Activated naive CD4-positive, alpha-beta T cell treated with anti-CD3 and anti-CD28 coated beads, Interleukin-2, amount 10 ng/mL, durations not matched to agents 7 days and 5 days (primary cell): ENCODE results near the gene AK9.
"Not testable (repeated sequence)": the region's sequence is repeated elsewhere in the genome, so short reads cannot be mapped to it uniquely, and the experiment has no call there.

ENCODE experiments used
- CTCF ChIA-PET: fragments of 350-600 bp; sonication (Branson Sonifier 250); formaldehyde crosslinking; loops from one replicate; lab custom pipeline; 2021; ENCODE audit warnings: antibody characterized with exemption; lab: Charles Lee
- DNase-seq: peaks from one replicate; pipeline ENCODE4 v3.0.0-alpha.2; 2020
- H3K27ac Mint-ChIP-seq: one replicate; pipeline ENCODE4 v1.8.0; 2021; ENCODE audit warnings: mild to moderate bottlenecking, moderate library complexity, mixed read lengths
- H3K27me3 Mint-ChIP-seq: one replicate; pipeline ENCODE4 v1.8.0; 2021; ENCODE audit warnings: mild to moderate bottlenecking, mixed read lengths
- H3K36me3 Mint-ChIP-seq: one replicate; pipeline ENCODE4 v1.8.0; 2021; ENCODE audit warnings: mixed read lengths
- H3K4me1 Mint-ChIP-seq: one replicate; pipeline ENCODE4 v1.8.0; 2021; ENCODE audit warnings: mixed read lengths
- H3K4me3 Mint-ChIP-seq: one replicate; pipeline ENCODE4 v1.8.0; 2021; ENCODE audit warnings: mild to moderate bottlenecking, moderate library complexity, mixed read lengths
- H3K9me3 Mint-ChIP-seq: one replicate; pipeline ENCODE4 v1.8.0; 2021; ENCODE audit warnings: mixed read lengths

The AK9 gene

DNA sequence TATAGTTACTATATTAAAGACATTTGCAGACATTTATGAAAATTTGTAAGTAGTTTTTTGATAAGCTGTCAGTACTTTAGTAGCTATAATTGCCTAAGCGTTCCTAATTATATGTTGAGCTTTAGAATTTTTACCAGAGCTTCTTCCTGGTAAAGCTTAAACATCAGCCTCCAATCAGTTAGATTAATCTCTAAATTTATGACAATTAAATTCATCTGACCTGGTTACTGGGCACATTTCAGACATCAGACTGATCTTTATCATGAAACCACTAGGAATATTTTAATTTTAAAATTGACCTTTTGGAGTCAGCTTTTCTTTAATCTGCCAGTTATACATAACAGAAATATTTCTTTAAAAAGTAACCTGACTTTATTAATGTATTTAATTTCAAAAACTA lies 23.6 kb upstream of the AK9 start:
- H3K4me1 Mint-ChIP-seq: no peaks in the 10 kb centered on the region
- DNase-seq: no peak
- H3K4me3 Mint-ChIP-seq: no peak overlapping the region
- H3K9me3 Mint-ChIP-seq: peaks cover under 1% of the 10 kb centered on the region
- no peak overlapping the region for H3K27ac Mint-ChIP-seq
- no peaks in the 10 kb centered on the region for H3K27me3 Mint-ChIP-seq
- CTCF ChIA-PET: interaction anchor here (1.5 kb wide), 1 partner anchor 9 kb away, joined by 4 read pairs; no protein-coding TSS in a partner anchor
- no peaks in the 10 kb centered on the region for H3K36me3 Mint-ChIP-seq

- Mint-ChIP-seq H3K27me3 (no peaks in the 10 kb centered on the region), H3K36me3 (no peaks in the 10 kb centered on the region), H3K9me3 (peaks cover 2% of the 10 kb centered on the region), H3K4me3 (no peak overlapping the region), H3K4me1 (no peaks in the 10 kb centered on the region), H3K27ac (no peak overlapping the region)
- CTCF ChIA-PET: interaction anchor here (1.5 kb wide), 1 partner anchor 9 kb away, joined by 4 read pairs; no protein-coding TSS in a partner anchor
- DNase-seq: no peak
Measured at GRCh38 chr6:109714166-109714565, 23.2 kb upstream of the AK9 start.

DNA sequence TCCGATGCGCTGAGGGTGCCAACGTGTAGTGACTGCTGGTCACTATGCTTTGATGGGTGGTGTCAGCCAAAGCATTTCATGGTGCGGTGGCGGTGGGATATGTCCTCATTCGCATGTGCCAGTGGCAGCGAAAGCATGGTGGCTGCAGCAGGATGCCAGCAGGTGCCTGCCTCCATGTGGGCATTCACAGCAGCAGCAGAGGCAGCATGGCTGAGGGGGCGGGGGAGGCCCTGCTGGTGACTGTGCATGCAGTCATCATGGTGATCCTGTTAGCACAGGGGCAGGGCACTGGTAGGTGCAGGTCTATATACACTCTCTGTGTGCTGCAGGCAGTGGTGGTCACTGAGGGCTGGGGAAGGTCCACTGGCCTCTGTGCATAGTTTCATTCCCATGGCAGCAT lies 22.1 kb upstream of the AK9 start:
- Mint-ChIP-seq H3K36me3 (no peaks in the 10 kb centered on the region), H3K27ac (no peak overlapping the region), H3K4me3 (no peak overlapping the region), H3K4me1 (no peaks in the 10 kb centered on the region), H3K9me3 (peaks cover 2% of the 10 kb centered on the region), H3K27me3 (no peaks in the 10 kb centered on the region)
- DNase-seq: no peak
- CTCF ChIA-PET: interaction anchor here (0.6 to 3.8 kb wide), 2 partner anchors 327 to 1596 kb away, joined by 3 to 15 read pairs; no protein-coding TSS in a partner anchor

DNA sequence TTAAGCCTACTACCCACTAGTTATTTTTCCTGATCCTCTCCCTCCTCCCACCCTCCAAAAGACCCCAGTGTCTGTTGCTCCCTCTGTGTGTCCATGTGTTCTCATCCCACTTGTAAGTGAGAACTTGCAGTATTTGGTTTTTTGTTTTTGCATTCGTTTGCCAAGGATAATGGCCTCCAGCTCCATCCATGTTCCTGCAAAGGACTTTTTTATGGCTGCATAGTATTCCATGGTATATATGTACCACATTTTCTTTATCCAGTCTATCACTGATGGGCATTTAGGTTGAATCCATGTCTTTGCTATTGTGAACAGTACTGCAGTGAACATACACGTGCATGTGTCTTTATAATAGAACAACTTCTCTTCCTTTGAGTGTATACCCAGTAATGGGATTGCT lies 17.1 kb upstream of the AK9 start:
- H3K36me3 Mint-ChIP-seq, H3K27me3 Mint-ChIP-seq, H3K4me3 Mint-ChIP-seq, DNase-seq, CTCF ChIA-PET, H3K9me3 Mint-ChIP-seq, H3K4me1 Mint-ChIP-seq, H3K27ac Mint-ChIP-seq: not testable (repeated sequence)

DNA sequence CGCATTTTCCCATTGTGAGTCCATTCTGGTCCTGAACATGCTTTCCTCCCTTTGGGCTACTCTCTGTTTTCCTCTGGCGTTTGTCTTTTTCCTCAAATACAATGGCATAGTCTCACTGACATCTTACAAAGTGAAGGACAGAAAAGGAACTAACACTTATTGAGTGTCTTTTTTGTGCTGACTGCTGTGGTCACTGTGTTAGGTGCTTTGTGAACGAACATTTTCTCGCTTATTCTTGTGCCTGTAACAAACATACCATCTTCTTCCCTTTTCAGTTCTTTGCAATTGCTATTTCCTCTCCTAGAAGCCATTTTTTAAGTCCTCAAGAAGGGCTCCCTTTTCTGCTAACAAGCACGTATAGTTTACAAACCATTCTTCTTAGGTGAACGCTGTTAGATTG lies 15.5 kb upstream of the AK9 start:
- Mint-ChIP-seq H3K27me3 (no peaks in the 10 kb centered on the region), H3K9me3 (peaks cover 2% of the 10 kb centered on the region), H3K4me3 (no peak overlapping the region), H3K36me3 (no peaks in the 10 kb centered on the region), H3K27ac (no peak overlapping the region), H3K4me1 (peaks cover 2% of the 10 kb centered on the region)
- no peak for DNase-seq
- CTCF ChIA-PET: interaction anchor here (7.7 kb wide), 1 partner anchor 334 kb away, joined by 225 read pairs; no protein-coding TSS in a partner anchor

- Mint-ChIP-seq H3K9me3 (peaks cover 2% of the 10 kb centered on the region), H3K36me3 (no peaks in the 10 kb centered on the region), H3K4me3 (no peak overlapping the region), H3K27ac (no peak overlapping the region), H3K4me1 (peaks cover 2% of the 10 kb centered on the region), H3K27me3 (no peaks in the 10 kb centered on the region)
- CTCF ChIA-PET: interaction anchor here (0.5 to 7.7 kb wide), 15 partner anchors 10 to 687 kb away, joined by 3 to 225 read pairs (median 4); partner anchors contain the start of genes AK9 and FIG4
- DNase-seq: peak; percentile 85
Measured at GRCh38 chr6:109705258-109705657, 14.3 kb upstream of the AK9 start.

GRCh38 chr6:109702791-109703190 lies 11.8 kb upstream of the AK9 start:
- Mint-ChIP-seq H3K27me3 (no peaks in the 10 kb centered on the region), H3K4me3 (no peak overlapping the region), H3K27ac (no peak overlapping the region), H3K36me3 (no peaks in the 10 kb centered on the region), H3K4me1 (peaks cover 2% of the 10 kb centered on the region), H3K9me3 (no peaks in the 10 kb centered on the region)
- no peak for DNase-seq
- CTCF ChIA-PET: interaction anchor here (0.6 to 7.7 kb wide), 3 partner anchors 11 to 338 kb away, joined by 3 to 225 read pairs (median 6); partner anchors contain the start of genes AK9 and FIG4

DNA sequence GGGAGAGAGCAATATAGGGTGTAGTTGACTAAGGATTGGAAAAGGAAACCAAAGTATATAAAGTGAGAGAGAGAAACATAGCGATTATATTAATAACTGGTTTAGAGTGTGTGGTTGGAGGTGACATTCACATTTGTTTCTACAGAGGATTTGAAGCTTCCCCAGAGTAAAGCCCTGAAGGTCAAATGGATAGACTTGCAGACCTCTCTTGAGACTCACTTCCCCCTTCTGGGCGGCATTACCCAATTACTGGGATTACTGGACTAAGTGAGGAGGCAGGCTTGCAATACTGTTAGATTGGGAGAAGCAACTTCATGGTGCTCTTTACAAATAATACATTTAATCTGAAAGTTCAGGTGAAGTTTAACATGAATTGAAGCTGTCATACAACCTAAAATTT lies 10.8 kb upstream of the AK9 start:
- Mint-ChIP-seq H3K4me3 (no peak overlapping the region), H3K36me3 (no peaks in the 10 kb centered on the region), H3K9me3 (no peaks in the 10 kb centered on the region), H3K4me1 (peaks cover 2% of the 10 kb centered on the region), H3K27ac (no peak overlapping the region), H3K27me3 (no peaks in the 10 kb centered on the region)
- DNase-seq: no peak
- CTCF ChIA-PET: interaction anchor here (0.7 to 7.7 kb wide), 4 partner anchors 10 to 339 kb away, joined by 3 to 225 read pairs (median 4); partner anchors contain the start of genes AK9 and FIG4

DNA sequence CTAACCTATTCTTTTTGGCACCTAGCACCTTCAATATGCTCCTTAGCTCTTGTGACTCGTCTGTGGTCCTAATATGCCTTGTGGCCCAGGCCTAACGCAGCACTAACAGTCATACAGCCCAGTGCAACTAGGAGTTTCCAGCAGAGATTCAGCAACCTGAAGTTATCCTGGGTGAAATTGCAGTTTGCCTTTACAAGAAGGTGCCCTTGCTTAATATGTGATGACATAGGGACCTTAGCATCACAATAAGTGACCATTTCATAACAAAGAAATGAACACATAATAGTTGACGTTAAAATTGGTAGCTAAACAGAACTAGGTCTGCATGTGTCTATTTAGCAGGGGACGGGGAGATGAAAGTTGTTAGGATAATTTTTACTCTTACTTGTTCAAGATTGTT lies 10.2 kb upstream of the AK9 start:
- DNase-seq: no peak
- H3K27ac Mint-ChIP-seq: no peak overlapping the region
- H3K27me3 Mint-ChIP-seq: no peaks in the 10 kb centered on the region
- peaks cover 2% of the 10 kb centered on the region for H3K4me1 Mint-ChIP-seq
- H3K9me3 Mint-ChIP-seq: no peaks in the 10 kb centered on the region
- H3K4me3 Mint-ChIP-seq: no peak overlapping the region
- peaks cover 1% of the 10 kb centered on the region for H3K36me3 Mint-ChIP-seq
- CTCF ChIA-PET: interaction anchor here (0.7 to 7.7 kb wide), 4 partner anchors 60 to 352 kb away, joined by 3 to 225 read pairs (median 3); no protein-coding TSS in a partner anchor

DNA sequence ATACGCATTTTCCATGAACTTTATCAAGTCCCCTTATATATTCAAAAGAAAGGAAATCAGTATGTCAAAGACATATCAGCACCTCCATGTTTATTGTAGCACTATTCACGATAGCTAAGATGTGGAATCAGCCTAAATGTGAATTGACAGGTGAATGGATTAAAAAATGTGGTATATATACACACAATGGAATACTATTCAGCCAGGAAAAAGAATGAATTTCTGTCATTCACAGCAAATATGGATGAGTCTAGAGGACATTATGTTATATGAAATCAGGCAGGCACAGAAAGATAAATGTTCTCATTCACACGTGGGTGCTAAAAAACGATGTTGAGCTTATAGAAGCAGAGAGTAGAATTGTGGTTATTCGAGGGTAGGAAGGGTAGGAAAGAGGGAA lies 5.4 kb upstream of the AK9 start:
- no peak overlapping the region for H3K4me3 Mint-ChIP-seq
- H3K4me1 Mint-ChIP-seq: peaks cover 16% of the 10 kb centered on the region
- no peaks in the 10 kb centered on the region for H3K27me3 Mint-ChIP-seq
- no peak for DNase-seq
- CTCF ChIA-PET: interaction anchor here (1.1 to 5.0 kb wide), 5 partner anchors 10 to 508 kb away, joined by 3 to 27 read pairs (median 5); no protein-coding TSS in a partner anchor
- H3K9me3 Mint-ChIP-seq: no peaks in the 10 kb centered on the region
- H3K27ac Mint-ChIP-seq: no peak overlapping the region
- H3K36me3 Mint-ChIP-seq: peaks cover 6% of the 10 kb centered on the region

GRCh38 chr6:109695468-109695867 lies 4.5 kb upstream of the AK9 start:
- Mint-ChIP-seq H3K27me3 (peaks cover 4% of the 10 kb centered on the region), H3K4me3 (no peak overlapping the region), H3K9me3 (no peaks in the 10 kb centered on the region), H3K27ac (no peak overlapping the region), H3K36me3 (peaks cover 6% of the 10 kb centered on the region), H3K4me1 (peaks cover 16% of the 10 kb centered on the region)
- DNase-seq: peak; percentile 31
- CTCF ChIA-PET: interaction anchor here (0.9 to 5.0 kb wide), 3 partner anchors 92 to 344 kb away, joined by 3 to 27 read pairs (median 5); no protein-coding TSS in a partner anchor

GRCh38 chr6:109693111-109693510 lies 2.1 kb upstream of the AK9 start:
- DNase-seq: no peak
- Mint-ChIP-seq H3K36me3 (peaks cover 6% of the 10 kb centered on the region), H3K4me3 (no peak overlapping the region), H3K27ac (no peak overlapping the region), H3K4me1 (peaks cover 24% of the 10 kb centered on the region), H3K9me3 (no peaks in the 10 kb centered on the region), H3K27me3 (peaks cover 15% of the 10 kb centered on the region)
- CTCF ChIA-PET: interaction anchor here (1.0 to 5.0 kb wide), 3 partner anchors 12 to 346 kb away, joined by 3 to 27 read pairs (median 4); no protein-coding TSS in a partner anchor

- Mint-ChIP-seq H3K27me3 (peaks cover 15% of the 10 kb centered on the region), H3K4me3 (peak overlapping the region; percentile 83), H3K27ac (peak overlapping the region; percentile 52), H3K4me1 (peaks cover 24% of the 10 kb centered on the region), H3K36me3 (no peaks in the 10 kb centered on the region), H3K9me3 (no peaks in the 10 kb centered on the region)
- CTCF ChIA-PET: interaction anchor here (3.0 kb wide), 1 partner anchor 349 kb away, joined by 8 read pairs; no protein-coding TSS in a partner anchor
- peak; percentile 81 for DNase-seq
Measured at GRCh38 chr6:109690373-109690736, 647 bp downstream of the AK9 start.

DNA sequence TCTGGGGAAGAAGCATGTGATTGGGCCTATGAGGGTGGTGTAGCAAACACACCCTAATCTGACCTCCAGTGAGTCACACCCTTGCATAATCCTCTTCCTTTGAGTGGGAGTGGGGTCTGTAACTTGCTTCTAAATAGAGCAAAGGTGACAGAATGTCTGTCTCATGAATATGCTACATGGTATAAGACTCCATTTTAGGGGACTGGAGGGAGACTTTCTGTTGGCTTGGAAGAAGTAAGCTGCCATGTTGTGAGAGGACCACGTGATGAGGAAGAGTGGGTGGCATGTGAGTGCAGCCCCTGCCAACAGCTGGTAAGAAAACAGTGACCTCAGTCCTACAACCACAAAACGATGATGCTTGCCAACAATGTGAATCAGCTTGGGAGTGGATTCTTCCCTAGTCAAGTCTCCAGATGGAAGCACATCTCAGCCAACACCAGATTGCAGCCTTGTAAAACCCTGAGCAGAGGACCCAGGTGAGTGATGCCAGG lies 3.7 kb downstream of the AK9 start:
- CTCF ChIA-PET: interaction anchor here (0.6 to 3.0 kb wide), 2 partner anchors 9 to 352 kb away, joined by 4 to 8 read pairs; no protein-coding TSS in a partner anchor
- DNase-seq: no peak
- no peak overlapping the region for H3K27ac Mint-ChIP-seq
- no peaks in the 10 kb centered on the region for H3K36me3 Mint-ChIP-seq
- peaks cover 15% of the 10 kb centered on the region for H3K27me3 Mint-ChIP-seq
- no peak overlapping the region for H3K4me3 Mint-ChIP-seq
- H3K4me1 Mint-ChIP-seq: peaks cover 15% of the 10 kb centered on the region
- H3K9me3 Mint-ChIP-seq: no peaks in the 10 kb centered on the region
